Measurements from ENCODE around the gene CCDC24.

DNA sequence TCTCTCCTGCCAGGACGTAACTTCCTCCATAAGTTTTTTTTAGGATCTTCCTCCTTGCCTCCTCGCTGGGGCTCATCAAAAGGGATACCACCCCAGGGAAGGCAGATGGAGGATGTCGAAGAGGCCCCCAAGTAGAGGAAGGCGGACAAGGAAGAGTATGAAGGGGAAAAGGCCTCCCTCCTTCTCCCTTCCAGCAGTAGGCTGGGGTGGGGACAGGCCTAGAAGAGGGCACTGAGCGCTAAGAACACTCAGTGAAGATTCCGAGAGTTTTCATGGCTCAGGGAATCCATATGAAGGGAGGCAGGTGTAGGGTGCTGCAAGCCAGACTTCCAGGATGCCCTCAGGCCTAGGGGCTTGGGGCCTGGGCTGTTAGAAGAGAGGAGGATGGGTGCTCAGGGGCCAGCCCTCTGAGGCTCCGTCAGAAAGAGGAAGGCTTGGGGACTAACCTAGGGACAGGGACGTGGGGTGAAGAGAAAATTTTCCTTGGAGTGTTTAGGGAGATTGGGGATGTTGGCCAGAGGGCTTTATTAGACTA, 41.7 kb downstream of the CCDC24 start:
- TF ChIP-seq POLR2A (IDR thresholded peaks at IDR 0.05): no peak
- TF ChIP-seq, protein P1, sequence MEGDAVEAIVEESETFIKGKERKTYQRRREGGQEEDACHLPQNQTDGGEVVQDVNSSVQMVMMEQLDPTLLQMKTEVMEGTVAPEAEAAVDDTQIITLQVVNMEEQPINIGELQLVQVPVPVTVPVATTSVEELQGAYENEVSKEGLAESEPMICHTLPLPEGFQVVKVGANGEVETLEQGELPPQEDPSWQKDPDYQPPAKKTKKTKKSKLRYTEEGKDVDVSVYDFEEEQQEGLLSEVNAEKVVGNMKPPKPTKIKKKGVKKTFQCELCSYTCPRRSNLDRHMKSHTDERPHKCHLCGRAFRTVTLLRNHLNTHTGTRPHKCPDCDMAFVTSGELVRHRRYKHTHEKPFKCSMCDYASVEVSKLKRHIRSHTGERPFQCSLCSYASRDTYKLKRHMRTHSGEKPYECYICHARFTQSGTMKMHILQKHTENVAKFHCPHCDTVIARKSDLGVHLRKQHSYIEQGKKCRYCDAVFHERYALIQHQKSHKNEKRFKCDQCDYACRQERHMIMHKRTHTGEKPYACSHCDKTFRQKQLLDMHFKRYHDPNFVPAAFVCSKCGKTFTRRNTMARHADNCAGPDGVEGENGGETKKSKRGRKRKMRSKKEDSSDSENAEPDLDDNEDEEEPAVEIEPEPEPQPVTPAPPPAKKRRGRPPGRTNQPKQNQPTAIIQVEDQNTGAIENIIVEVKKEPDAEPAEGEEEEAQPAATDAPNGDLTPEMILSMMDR (IDR thresholded peaks at IDR 0.05): no peak
